SU-DHL-6 (cell line): ENCODE results near the gene TRMT6.

Source experiments
- H2AFZ ChIP-seq: fragments of 200-600 bp; sonication (generic); 2 replicates; pipeline ENCODE4 v1.6.1; 2014; ENCODE audit warnings: low read depth, mild to moderate bottlenecking, moderate library complexity, mixed read lengths, antibody characterized with exemption, low read length; ENCODE audit not compliant: severe bottlenecking
- H3F3A ChIP-seq: fragments of 200-600 bp; shearing (Covaris generic); 2 replicates; pipeline ENCODE4 v1.6.0; 2016; ENCODE audit warnings: antibody characterized with exemption, mild to moderate bottlenecking; ENCODE audit not compliant: insufficient read depth
- H3K27ac ChIP-seq: fragments of 200-600 bp; sonication (generic); 2 replicates; pipeline ENCODE4 v1.5.1; 2016; ENCODE audit warnings: low read depth, mild to moderate bottlenecking, low read length, moderate library complexity, mixed read lengths
- H3K27me3 ChIP-seq: fragments of 200-600 bp; sonication (generic), shearing (Covaris generic); 2 replicates; pipeline ENCODE4 v1.6.0; 2014; ENCODE audit warnings: mild to moderate bottlenecking, low read length
- H3K36me3 ChIP-seq: fragments of 200-600 bp; sonication (generic); 2 replicates; pipeline ENCODE4 v1.6.1; 2014; ENCODE audit warnings: mild to moderate bottlenecking, low read length, mixed read lengths
- H3K4me2 ChIP-seq: fragments of 300-600, 200-600 bp; shearing (Covaris generic), sonication (generic); 2 replicates; pipeline ENCODE4 v1.6.0; 2014; ENCODE audit warnings: low read length, low read depth, mild to moderate bottlenecking; ENCODE audit not compliant: poor library complexity, severe bottlenecking
- H3K4me3 ChIP-seq: fragments of 200-600 bp; sonication (generic); 2 replicates; pipeline ENCODE4 v1.5.1; 2014; ENCODE audit warnings: antibody characterized with exemption, low read length, mild to moderate bottlenecking, mixed read lengths; ENCODE audit not compliant: insufficient read depth, poor library complexity, severe bottlenecking
- H3K79me2 ChIP-seq: fragments of 200-600 bp; sonication (generic); 2 replicates; pipeline ENCODE4 v1.6.1; 2014; ENCODE audit warnings: mild to moderate bottlenecking, low read length, moderate library complexity; ENCODE audit not compliant: insufficient read depth
- H3K9ac ChIP-seq: fragments of 200-600 bp; sonication (generic); 2 replicates; pipeline ENCODE4 v1.7.0; 2014; ENCODE audit warnings: mild to moderate bottlenecking, low read length
- H3K9me2 ChIP-seq: fragments of 200-600 bp; sonication (generic); replicated peaks from 2 replicates; pipeline ENCODE4 v1.6.1; 2014; ENCODE audit warnings: low read length; ENCODE audit not compliant: insufficient read depth
- H3K9me3 ChIP-seq: fragments of 200-600 bp; sonication (generic); 2 replicates; pipeline ENCODE4 v1.6.1; 2014; ENCODE audit warnings: low read length, mixed read lengths; ENCODE audit not compliant: insufficient read depth
- H4K20me1 ChIP-seq: fragments of 200-600 bp; sonication (generic); 2 replicates; pipeline ENCODE4 v1.6.1; 2014; ENCODE audit warnings: low read depth, mild to moderate bottlenecking, antibody characterized with exemption, low read length, moderate library complexity, mixed read lengths
- EZH2phosphoT487 ChIP-seq: fragments of 200-600 bp; sonication (generic), shearing (Covaris generic); conservative IDR thresholded peaks from 2 replicates; pipeline ENCODE4 v1.6.1; 2018; ENCODE audit warnings: mild to moderate bottlenecking, antibody characterized with exemption, low read length, moderate library complexity, mixed read lengths
- TF ChIP-seq, protein P1 (sequence below): fragments of 200-600 bp; sonication (generic); IDR thresholded peaks from one replicate; pipeline ENCODE4 v1.5.1; 2017; ENCODE audit warnings: antibody characterized with exemption, mild to moderate bottlenecking, low read length, moderate library complexity; ENCODE audit not compliant: insufficient read depth, poor library complexity, severe bottlenecking

TRMT6 gene

DNA sequence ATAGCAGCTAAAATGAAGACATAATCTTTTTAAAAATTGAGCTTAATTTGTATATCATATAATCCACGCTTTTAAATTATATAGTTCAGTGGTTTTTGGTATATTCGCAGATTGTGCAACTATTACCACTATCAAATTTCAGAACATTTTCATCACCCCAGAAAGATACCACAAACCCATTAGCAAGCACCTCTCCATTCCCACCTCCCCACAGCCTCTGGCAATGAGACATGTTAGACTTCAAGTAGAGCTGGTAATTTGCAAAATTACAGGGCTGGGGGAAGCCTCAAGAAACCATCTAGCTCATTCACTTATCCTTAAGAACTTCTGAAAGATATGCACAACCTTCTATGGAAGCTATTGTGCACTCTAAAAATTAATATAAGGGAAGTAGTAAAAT lies 37.2 kb downstream of the TRMT6 start:
- Histone ChIP-seq H3K9me3 (no peaks in the 10 kb centered on the region), H2AFZ (no peak overlapping the region), H3F3A (peaks cover 5% of the 10 kb centered on the region; the same call in 1 of the 2 replicates), H3K36me3 (no peaks in the 10 kb centered on the region), H3K4me3 (no peak overlapping the region), H3K27me3 (no peaks in the 10 kb centered on the region), H4K20me1 (no peaks in the 10 kb centered on the region), H3K9me2 (no peaks in the 10 kb centered on the region), H3K4me2 (no peak overlapping the region), H3K9ac (no peak overlapping the region), H3K27ac (no peak overlapping the region), H3K79me2 (no peaks in the 10 kb centered on the region)
- TF ChIP-seq, protein P1, sequence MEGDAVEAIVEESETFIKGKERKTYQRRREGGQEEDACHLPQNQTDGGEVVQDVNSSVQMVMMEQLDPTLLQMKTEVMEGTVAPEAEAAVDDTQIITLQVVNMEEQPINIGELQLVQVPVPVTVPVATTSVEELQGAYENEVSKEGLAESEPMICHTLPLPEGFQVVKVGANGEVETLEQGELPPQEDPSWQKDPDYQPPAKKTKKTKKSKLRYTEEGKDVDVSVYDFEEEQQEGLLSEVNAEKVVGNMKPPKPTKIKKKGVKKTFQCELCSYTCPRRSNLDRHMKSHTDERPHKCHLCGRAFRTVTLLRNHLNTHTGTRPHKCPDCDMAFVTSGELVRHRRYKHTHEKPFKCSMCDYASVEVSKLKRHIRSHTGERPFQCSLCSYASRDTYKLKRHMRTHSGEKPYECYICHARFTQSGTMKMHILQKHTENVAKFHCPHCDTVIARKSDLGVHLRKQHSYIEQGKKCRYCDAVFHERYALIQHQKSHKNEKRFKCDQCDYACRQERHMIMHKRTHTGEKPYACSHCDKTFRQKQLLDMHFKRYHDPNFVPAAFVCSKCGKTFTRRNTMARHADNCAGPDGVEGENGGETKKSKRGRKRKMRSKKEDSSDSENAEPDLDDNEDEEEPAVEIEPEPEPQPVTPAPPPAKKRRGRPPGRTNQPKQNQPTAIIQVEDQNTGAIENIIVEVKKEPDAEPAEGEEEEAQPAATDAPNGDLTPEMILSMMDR = no peak
- TF ChIP-seq EZH2phosphoT487 = no peak

DNA sequence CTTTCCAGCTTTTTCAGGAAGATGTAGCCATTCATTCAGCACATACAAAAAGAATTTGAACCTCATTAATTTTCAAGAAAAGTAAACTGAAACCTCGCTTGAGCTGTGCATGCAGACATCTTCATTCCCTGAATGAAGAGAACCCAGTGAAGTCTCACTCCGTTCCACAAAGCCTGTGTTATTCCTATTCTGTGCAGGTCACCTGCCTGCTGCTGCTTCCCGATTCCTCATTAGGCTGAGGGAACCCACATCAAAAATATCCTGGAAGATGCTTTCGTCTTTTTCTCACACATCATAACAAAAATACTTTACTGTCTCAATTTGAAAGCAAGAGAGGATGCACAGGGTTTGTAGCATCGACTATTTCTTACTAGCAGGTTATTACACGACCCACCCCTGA lies 40.1 kb downstream of the TRMT6 start:
- H3K27me3 ChIP-seq = no peaks in the 10 kb centered on the region
- no peaks in the 10 kb centered on the region for H4K20me1 ChIP-seq
- no peak overlapping the region for H2AFZ ChIP-seq
- no peaks in the 10 kb centered on the region for H3K9me3 ChIP-seq
- H3K79me2 ChIP-seq = no peaks in the 10 kb centered on the region
- no peak overlapping the region for H3K27ac ChIP-seq
- TF ChIP-seq, protein P1 = no peak
- TF ChIP-seq EZH2phosphoT487 = no peak
- H3F3A ChIP-seq = peaks cover 5% of the 10 kb centered on the region; the same call in 1 of the 2 replicates
- no peak overlapping the region for H3K4me2 ChIP-seq
- H3K4me3 ChIP-seq = no peak overlapping the region
- H3K36me3 ChIP-seq = no peaks in the 10 kb centered on the region
- H3K9ac ChIP-seq = no peak overlapping the region
- H3K9me2 ChIP-seq = no peaks in the 10 kb centered on the region

DNA sequence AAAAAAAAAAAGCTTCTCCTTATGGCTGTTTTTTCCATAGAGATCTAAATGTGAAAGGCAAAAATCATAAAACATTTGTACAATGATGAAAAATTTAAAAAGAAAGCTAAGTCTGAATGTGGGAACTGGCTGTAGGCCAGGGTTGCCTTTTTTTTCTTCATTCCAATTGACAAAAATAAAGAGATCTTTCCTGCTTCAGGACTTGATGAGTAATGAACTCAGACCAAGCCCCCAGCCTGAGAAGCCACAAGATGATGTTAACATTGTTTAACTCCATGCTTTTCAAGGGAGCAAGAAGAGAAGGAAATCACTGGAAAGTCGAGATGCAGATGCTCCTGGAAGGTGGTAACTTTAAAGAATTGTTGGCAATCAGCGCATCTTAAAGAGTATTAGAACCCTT lies 41.4 kb downstream of the TRMT6 start:
- Histone ChIP-seq H3K9me2 (no peaks in the 10 kb centered on the region), H2AFZ (no peak overlapping the region), H3K27ac (no peak overlapping the region), H3K79me2 (no peaks in the 10 kb centered on the region), H3K9ac (no peak overlapping the region), H4K20me1 (no peaks in the 10 kb centered on the region), H3F3A (peaks cover 5% of the 10 kb centered on the region; the same call in 1 of the 2 replicates), H3K4me2 (no peak overlapping the region), H3K9me3 (no peaks in the 10 kb centered on the region), H3K27me3 (no peaks in the 10 kb centered on the region), H3K4me3 (no peak overlapping the region), H3K36me3 (no peaks in the 10 kb centered on the region)
- TF ChIP-seq EZH2phosphoT487 = no peak
- TF ChIP-seq, protein P1 = no peak
